K562 (cell line): ENCODE results near the gene MYO1E. TPM values are rescaled to one million over a fixed set of nuclear protein-coding genes. Genes with fewer than 3 reads are reported as not detected.

ENCODE experiments used
- ATAC-seq: fragments of 200-7000 bp; cut with Tn5 transposase; 3 replicates; pipeline ENCODE4 v1.9.1; 2020; ENCODE audit warnings: moderate library complexity
- BruUV-seq: library from RNA; stranded (reverse); fragments of 400-500 nt; replicated peaks from 2 replicates; lab custom pipeline; 2021; lab: Mats Ljungman, UMichigan
- CTCF ChIA-PET: fragments of 300-600 bp; formaldehyde crosslinking; extraction: SDS; loops from one replicate; lab custom pipeline; 2021; ENCODE audit warnings: low intra/inter-chr PET ratio; lab: Yijun Ruan, JAX
- POLR2A ChIA-PET: fragments of 300-600, 350-650 bp; sonication (Branson Sonifier 250); formaldehyde crosslinking; extraction: SDS; loops from one replicate; lab custom pipeline; 2021; ENCODE audit warnings: antibody characterized with exemption, inconsistent platforms; lab: Yijun Ruan, JAX
- DNase-seq, 4 experiments: peaks; one replicate each; pipeline versions ENCODE4 v3.0.0 to v3.0.0-alpha.2; 2011 to 2018; ENCODE audit warnings: low spot score in 3 of 4, mixed read lengths in 3 of 4; ENCODE audit errors: extremely low read depth in 1 of 4
- FAIRE-seq: peaks from 2 replicates; lab custom pipeline; 2011; peaks lifted over from hg19 to GRCh38; lab: Jason Lieb, UNC
- H2AFZ ChIP-seq: 2 replicates; pipeline ENCODE4 v1.6.0; 2011; ENCODE audit warnings: low read depth, low read length, control low read depth, inconsistent platforms
- H3K27ac ChIP-seq: fragments of 200-600 bp; 3 replicates; pipeline ENCODE4 v1.8.0; 2011; ENCODE audit warnings: low read depth, mild to moderate bottlenecking, control low read depth, inconsistent platforms, low read length, moderate library complexity, mixed read lengths; ENCODE audit errors: extremely low read depth
- H3K27me3 ChIP-seq, 2 experiments: fragments of 300-600 bp in 1 of 2; 2 replicates in 1 of 2; 3 replicates in 1 of 2; pipeline versions ENCODE4 v1.6.0 to v1.8.0; 2011; ENCODE audit warnings: inconsistent platforms in 2 of 2, low read length in 2 of 2, mild to moderate bottlenecking in 1 of 2, mixed read lengths in 1 of 2, moderate library complexity in 1 of 2; ENCODE audit not compliant: control insufficient read depth in 2 of 2, insufficient read depth in 2 of 2
- H3K36me3 ChIP-seq: fragments of 300-600 bp; 3 replicates; pipeline ENCODE4 v1.8.0; 2011; ENCODE audit warnings: mild to moderate bottlenecking, low read length, inconsistent platforms; ENCODE audit not compliant: control insufficient read depth, insufficient read depth
- H3K4me1 ChIP-seq, 2 experiments: fragments of 200-600 bp in 1 of 2; replicated peaks in 1 of 2; 2 replicates in 1 of 2; 3 replicates in 1 of 2; pipeline versions ENCODE4 v1.5.1 to v1.8.0; 2011; ENCODE audit warnings: inconsistent platforms in 2 of 2, low read length in 2 of 2, mild to moderate bottlenecking in 1 of 2, mixed read lengths in 1 of 2, moderate library complexity in 1 of 2; ENCODE audit not compliant: control insufficient read depth in 2 of 2, insufficient read depth in 2 of 2
- H3K4me2 ChIP-seq: 2 replicates; pipeline ENCODE4 v1.6.1; 2011; ENCODE audit warnings: low read length, control low read depth, inconsistent platforms, mixed read lengths; ENCODE audit not compliant: insufficient read depth
- H3K4me3 ChIP-seq: fragments of 200-600 bp; sonication (generic), shearing (Covaris generic); 2 replicates; pipeline ENCODE4 v1.5.1; 2016; ENCODE audit warnings: control low read depth, inconsistent platforms
- H3K79me2 ChIP-seq: fragments of 200-600 bp; 3 replicates; pipeline ENCODE4 v1.8.0; 2011; ENCODE audit warnings: low read length, inconsistent platforms; ENCODE audit not compliant: control insufficient read depth, insufficient read depth
- H3K9ac ChIP-seq, 2 experiments: 2 replicates each; pipeline versions ENCODE4 v1.6.0 to v1.6.1; 2011; ENCODE audit warnings: low read depth in 2 of 2, low read length in 2 of 2, control low read depth in 1 of 2, inconsistent platforms in 1 of 2, mild to moderate bottlenecking in 1 of 2, mixed read lengths in 1 of 2; ENCODE audit not compliant: insufficient read depth in 1 of 2
- H3K9me1 ChIP-seq: one replicate; pipeline ENCODE4 v1.6.0; 2011; ENCODE audit warnings: inconsistent platforms, mild to moderate bottlenecking, low read length, moderate library complexity; ENCODE audit not compliant: control insufficient read depth, insufficient read depth
- H3K9me3 ChIP-seq: replicated peaks from 2 replicates; pipeline ENCODE4 v1.5.1; 2011; ENCODE audit warnings: low read depth, low read length, inconsistent platforms; ENCODE audit not compliant: control insufficient read depth, insufficient read depth
- H4K20me1 ChIP-seq: replicated peaks from 2 replicates; pipeline ENCODE4 v1.6.1; 2011; ENCODE audit warnings: low read length, inconsistent platforms, mixed read lengths; ENCODE audit not compliant: control insufficient read depth, insufficient read depth
- MLLT1 ChIP-seq, 2 experiments: fragments of 450-650 bp; IDR thresholded peaks; 2 replicates each; pipeline ENCODE4 v1.6.1; 2016
- TOE1 ChIP-seq, 2 experiments: fragments of 450-650 bp in 1 of 2; sonication (generic) in 1 of 2; formaldehyde crosslinking in 1 of 2; IDR thresholded peaks; 2 replicates each; pipeline versions ENCODE4 v1.7.1 to v1.8.0; 2016 to 2022; ENCODE audit warnings: borderline replicate concordance in 2 of 2, mild to moderate bottlenecking in 2 of 2, antibody characterized with exemption in 1 of 2, inconsistent platforms in 1 of 2, low read depth in 1 of 2, missing genetic modification reagents in 1 of 2, moderate library complexity in 1 of 2
- YY1 ChIP-seq, 3 experiments: IDR thresholded peaks; 2 replicates each; pipeline ENCODE4 v1.6.1; 2011; ENCODE audit warnings: low read length in 2 of 3, mild to moderate bottlenecking in 2 of 3, moderate library complexity in 2 of 3, borderline replicate concordance in 1 of 3, control low read depth in 1 of 3, low read depth in 1 of 3; ENCODE audit not compliant: insufficient read depth in 3 of 3, insufficient replicate concordance in 2 of 3, control insufficient read depth in 1 of 3, insufficient read length in 1 of 3; ENCODE audit errors: extremely low read depth in 1 of 3
- ZNF217 ChIP-seq: sonication (generic); formaldehyde crosslinking; IDR thresholded peaks from 2 replicates; pipeline ENCODE4 v1.8.0; 2022; ENCODE audit warnings: mild to moderate bottlenecking, missing genetic modification reagents
- ZNF507 ChIP-seq: conservative IDR thresholded peaks from 2 replicates; pipeline ENCODE4 v1.6.1; 2017; ENCODE audit warnings: missing genetic modification characterization, missing compliant biosample characterization
- ZNF830 ChIP-seq: fragments of 250-450 bp; sonication (Bioruptor Pico); IDR thresholded peaks from 2 replicates; pipeline ENCODE4 v1.5.0; 2021; ENCODE audit warnings: mild to moderate bottlenecking
- WGBS: fragments of 100-300 bp; shearing (Covaris generic); methylation state at CpG from one replicate; pipeline ENCODE4 v1.1.6; 2016; ENCODE audit warnings: low coverage, mixed read lengths; ENCODE audit not compliant: insufficient coverage; ENCODE audit errors: missing lambda C conversion rate; 5-methylcytosine and 5-hydroxymethylcytosine counted together
- in situ Hi-C: fragments of 300-500 bp; cut with MboI; formaldehyde crosslinking; loops from 4 replicates; pipeline ENCODE4 v1.15.0; 2018; ENCODE audit warnings: inconsistent platforms, mixed read lengths
- intact Hi-C: fragments of 100-400 bp; cut with micrococcal nuclease; formaldehyde crosslinking; loops from 2 replicates; pipeline ENCODE4 v1.14.2; 2022
- polyA plus RNA-seq, 8 experiments: library from polyadenylated mRNA; depleted of rRNA in 4 of 8; stranded (reverse) in 5 of 8; unstranded in 3 of 8; fragments of >200 nt; fragmentation: Nextera tagmentation in 2 of 8; fragmentation: Illumina TruSeq in 1 of 8; extraction: Ambion mirVana in 2 of 8; extraction: Trizol in 1 of 8; gene quantifications; 2 replicates each; pipeline versions ENCODE4 v1.2.1 to v1.2.3, GENCODE V29; 2011 to 2014; ENCODE audit warnings: inconsistent platforms in 1 of 8, missing spikeins in 1 of 8
- total RNA-seq, 7 experiments: library from RNA; depleted of rRNA in 6 of 7; stranded (reverse); fragments of >200 nt in 6 of 7; fragmentation: Illumina TruSeq in 2 of 7; extraction: Trizol in 2 of 7; gene quantifications; 2 replicates each; pipeline versions ENCODE4 v1.2.1 to v1.2.3, GENCODE V29; 2011 to 2021; ENCODE audit warnings: low replicate concordance in 1 of 7

Gene MYO1E
- total and polyA plus RNA-seq, 9 of the 15 experiments (the other 6 are each of a cell fraction or from before 2014, with no cell fraction given) = under 0.01 to 0.44 (median 0.01) TPM; not detected in 6

DNA sequence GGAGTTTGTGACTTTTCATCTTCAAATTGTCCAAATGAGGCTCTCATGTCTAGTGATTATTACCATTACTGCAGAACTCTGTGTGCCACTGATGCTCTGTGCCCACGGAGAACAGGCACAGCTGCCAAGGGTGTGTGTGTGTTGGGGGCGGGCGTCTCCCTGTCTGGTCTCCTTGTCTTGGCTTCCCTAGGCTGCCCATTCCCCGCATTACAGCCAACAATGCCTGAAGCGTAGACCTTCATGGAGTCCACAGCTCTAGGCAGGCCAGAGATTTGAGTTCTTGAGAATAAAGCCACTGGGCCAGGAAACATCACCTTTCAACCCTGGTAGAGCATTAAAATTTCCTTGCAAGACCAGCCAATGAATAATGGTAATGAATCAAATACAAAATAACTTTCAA, 225.0 kb downstream of the MYO1E start:
- no TSS peak for BruUV-seq
- FAIRE-seq (no peak), ATAC-seq (no peak), DNase-seq (no peak)
- H3K9me1 ChIP-seq = no peaks in the 10 kb centered on the region
- H3K9ac ChIP-seq = no peak overlapping the region
- no peaks in the 10 kb centered on the region for H3K9me3 ChIP-seq
- H2AFZ ChIP-seq = no peak overlapping the region
- peaks cover 5 to 6% of the 10 kb centered on the region in 2 experiments; a peak in 3 of 5 replicates for H3K27me3 ChIP-seq
- no peaks in the 10 kb centered on the region for H3K4me1 ChIP-seq
- no peak overlapping the region for H3K4me2 ChIP-seq
- in situ Hi-C loops (no loop called here), intact Hi-C loops (no loop called here)
- TF ChIP-seq ZNF507 (tag) = no peak
- no peak for TF ChIP-seq MLLT1 (IDR thresholded peaks at IDR 0.05)
- TF ChIP-seq ZNF830 (CRISPR knock-in tag) = no peak
- no peak for TF ChIP-seq ZNF217 (CRISPR knock-in tag)
- no peak for TF ChIP-seq TOE1 (IDR thresholded peaks at IDR 0.05; ENCODE audit: borderline replicate concordance)
- TF ChIP-seq TOE1 (CRISPR knock-in tag; IDR thresholded peaks at IDR 0.05; ENCODE audit: borderline replicate concordance, low read depth) = no peak
- no peak for TF ChIP-seq YY1 (IDR thresholded peaks at IDR 0.05; ENCODE audit: borderline replicate concordance in 1 of 3, control insufficient read depth in 1 of 3, extremely low read depth in 1 of 3, insufficient read depth in 3 of 3, insufficient read length in 1 of 3, insufficient replicate concordance in 2 of 3, low read depth in 1 of 3, low read length in 2 of 3)
- H3K27ac ChIP-seq = no peak overlapping the region
- H3K36me3 ChIP-seq = no peaks in the 10 kb centered on the region
- no peaks in the 10 kb centered on the region for H3K79me2 ChIP-seq
- H4K20me1 ChIP-seq = no peaks in the 10 kb centered on the region
- WGBS = 38% methylated on average over 5 of the region's 5 CpGs
- POLR2A ChIA-PET = interaction anchor here (0.7 to 2.0 kb wide), 2 partner anchors 18 to 142 kb away, joined by 4 read pairs; no protein-coding TSS in a partner anchor
- CTCF ChIA-PET = no interaction called here
- H3K4me3 ChIP-seq = no peak overlapping the region
